Retina (tissue), 1 donor: ENCODE measurements around the gene PES1.
"Not testable (repeated sequence)": the region's sequence is repeated elsewhere in the genome, so short reads cannot be mapped to it uniquely, and the experiment has no call there.

Experiments
- DNase-seq: peaks from one replicate; pipeline ENCODE4 v3.0.0-alpha.2; 2016

The PES1 gene

GRCh38 chr22:30607939-30608338 is 16.2 kb upstream of the PES1 start:
- no peak for DNase-seq

GRCh38 chr22:30607300-30607930 is 15.7 kb upstream of the PES1 start:
- DNase-seq: no peak

- peak; percentile 89 for DNase-seq
Observed at GRCh38 chr22:30606455-30607299, 15.0 kb upstream of the PES1 start, which contains the start of gene TCN2. Gene TCN2, plus strand, starts transcription at chr22:30607174. Its CDS starts 158 bp downstream, at chr22:30607332.

- DNase-seq: peak; percentile 48
Observed at GRCh38 chr22:30605449-30606110, 13.9 kb upstream of the PES1 start.

GRCh38 chr22:30604723-30605122 is 13.0 kb upstream of the PES1 start:
- DNase-seq: no peak

GRCh38 chr22:30603801-30604200 is 12.1 kb upstream of the PES1 start:
- no peak for DNase-seq

- peak; percentile 12 for DNase-seq
Observed at GRCh38 chr22:30602049-30602448, 10.3 kb upstream of the PES1 start.

GRCh38 chr22:30601464-30601863 is 9.8 kb upstream of the PES1 start:
- DNase-seq: no peak

GRCh38 chr22:30600921-30601320 is 9.2 kb upstream of the PES1 start:
- peak; percentile 25 for DNase-seq

- DNase-seq: no peak
Observed at GRCh38 chr22:30598986-30599385, 7.3 kb upstream of the PES1 start.

- DNase-seq: no peak
Observed at GRCh38 chr22:30596886-30597285, 5.2 kb upstream of the PES1 start.

GRCh38 chr22:30596199-30596598 is 4.5 kb upstream of the PES1 start:
- no peak for DNase-seq

GRCh38 chr22:30592360-30592713 is 627 bp upstream of the PES1 start:
- not testable (repeated sequence) for DNase-seq

GRCh38 chr22:30591191-30591587 is 521 bp downstream of the PES1 start:
- no peak for DNase-seq

- no peak for DNase-seq
Observed at GRCh38 chr22:30586414-30586813, 5.3 kb downstream of the PES1 start.

- no peak for DNase-seq
Observed at GRCh38 chr22:30584441-30584840, 7.3 kb downstream of the PES1 start.

- no peak for DNase-seq
Observed at GRCh38 chr22:30582788-30583545, 8.7 kb downstream of the PES1 start.

GRCh38 chr22:30582051-30582450 is 9.7 kb downstream of the PES1 start:
- no peak for DNase-seq

GRCh38 chr22:30580896-30581295 is 10.8 kb downstream of the PES1 start:
- no peak for DNase-seq

- no peak for DNase-seq
Observed at GRCh38 chr22:30578481-30578880, 13.2 kb downstream of the PES1 start.

GRCh38 chr22:30575859-30576258 is 15.9 kb downstream of the PES1 start:
- no peak for DNase-seq

- DNase-seq: peak; percentile 57
Observed at GRCh38 chr22:30574997-30575671, 16.6 kb downstream of the PES1 start.
